ENCODE measurements around the gene LMO1.
A peak's percentile ranks its signal among the peaks of the same experiment; 100 is the strongest.

The LMO1 gene

DNA sequence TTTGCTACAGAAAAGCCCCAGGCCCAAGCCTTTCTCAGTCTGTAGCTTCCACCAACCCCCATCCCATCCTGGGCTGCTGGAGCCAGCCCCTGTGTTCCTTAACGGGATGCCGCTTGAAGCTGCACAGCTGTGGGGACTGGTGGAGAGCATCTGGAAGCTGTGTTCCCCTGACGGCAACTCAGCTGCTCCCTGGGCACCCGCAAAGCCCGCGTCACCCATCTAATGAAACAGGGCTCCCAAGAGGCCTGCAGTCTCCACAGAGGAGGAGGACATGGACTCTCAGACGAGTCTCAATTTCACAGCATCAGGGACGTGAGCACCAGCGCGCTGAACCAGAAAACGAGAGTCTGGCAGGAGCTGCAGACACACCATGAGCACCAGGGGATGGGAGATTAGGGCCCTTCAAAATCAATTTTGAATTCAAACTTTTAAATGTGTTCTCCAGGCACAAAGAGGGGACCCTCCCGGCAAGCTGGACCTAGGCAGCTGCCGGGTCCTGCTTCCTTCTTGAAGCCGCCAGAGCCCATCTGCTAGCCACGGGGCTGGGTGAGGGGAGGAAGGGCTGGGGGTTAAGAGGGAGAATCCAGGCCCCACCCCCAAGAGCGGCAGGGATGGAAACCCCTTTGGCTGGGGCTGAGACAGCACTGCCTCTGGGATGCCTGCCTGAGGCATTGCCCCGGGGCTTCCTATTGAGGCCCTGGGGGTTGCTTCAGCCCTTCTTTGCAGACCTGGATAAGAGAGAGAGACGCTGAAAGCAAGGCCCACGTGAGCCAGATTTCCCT is 21.0 kb downstream of the LMO1 start:
- no peak for DNase-seq (ENCODE audit: low spot score)

GRCh38 chr11:8242118-8242475 is 21.6 kb downstream of the LMO1 start:
- DNase-seq (ENCODE audit: low spot score), result no peak

DNA sequence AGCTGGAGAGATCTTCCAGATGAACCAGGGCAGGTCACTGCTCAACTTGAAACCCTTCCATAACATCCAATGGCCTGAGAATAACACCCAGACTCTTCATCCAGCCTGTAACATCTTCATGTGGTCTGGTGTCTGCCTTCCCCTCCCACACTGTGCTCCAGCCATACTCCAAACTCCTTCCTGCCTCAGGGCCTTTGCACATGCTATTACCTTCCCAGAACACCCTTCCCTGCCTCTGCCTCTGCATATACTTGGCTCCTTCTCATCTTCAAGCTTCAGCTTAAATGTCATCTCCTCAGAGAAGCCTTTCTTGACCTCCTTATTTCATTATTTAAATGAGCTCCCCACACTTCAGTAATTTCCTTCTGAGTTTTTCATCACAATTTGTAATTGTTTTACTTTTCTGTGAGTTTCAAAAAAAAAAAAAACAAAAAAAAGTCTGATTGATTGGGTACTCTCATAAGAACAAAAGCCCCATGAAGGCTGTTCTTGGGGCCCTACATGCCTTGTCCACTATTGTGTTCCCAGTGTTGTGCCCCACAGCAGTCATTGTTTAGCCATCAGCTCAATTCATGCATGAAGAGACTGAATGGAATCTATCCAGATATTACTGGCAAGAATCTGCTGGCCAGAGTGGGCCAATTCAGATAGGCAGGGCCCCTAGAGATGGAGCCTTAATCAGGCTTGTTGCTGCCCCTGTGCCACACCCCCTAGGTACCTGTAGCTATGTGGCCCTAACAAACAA is 22.1 kb downstream of the LMO1 start:
- no peak for DNase-seq (ENCODE audit: low spot score)

DNA sequence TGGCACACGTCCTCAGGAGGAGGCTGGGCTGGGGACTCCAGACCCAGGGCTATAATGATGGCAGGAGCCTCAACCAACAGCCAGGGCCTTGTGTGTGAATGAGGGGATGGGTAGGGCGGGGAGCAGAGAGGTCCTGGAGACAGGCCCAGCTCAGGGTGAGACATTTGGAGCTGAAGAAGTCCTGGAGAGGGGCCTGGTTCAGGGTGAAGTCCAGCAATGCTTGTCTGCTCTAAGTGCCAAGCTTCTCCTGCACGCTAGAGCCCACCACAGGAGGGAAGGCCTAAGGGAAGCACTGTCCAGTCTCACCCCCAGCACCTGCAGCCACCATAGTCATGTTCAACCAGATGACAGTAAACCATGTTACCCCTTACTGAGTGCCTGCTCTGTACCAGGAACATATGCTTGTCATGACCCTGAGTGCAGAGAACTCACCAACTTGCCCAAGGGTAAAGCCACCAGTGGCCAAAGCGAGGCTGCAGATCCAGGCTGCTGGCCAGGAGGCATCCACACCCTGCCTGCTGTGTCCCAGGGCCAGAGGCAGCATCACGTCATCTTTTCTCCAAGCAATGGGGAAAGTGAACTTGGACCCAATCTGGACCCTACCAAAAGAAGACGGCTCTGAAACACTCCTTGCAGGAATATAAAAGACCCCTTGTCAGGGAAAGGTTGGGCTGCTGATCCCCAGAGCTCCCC is 24.0 kb downstream of the LMO1 start:
- no peak for DNase-seq (ENCODE audit: low spot score)

DNA sequence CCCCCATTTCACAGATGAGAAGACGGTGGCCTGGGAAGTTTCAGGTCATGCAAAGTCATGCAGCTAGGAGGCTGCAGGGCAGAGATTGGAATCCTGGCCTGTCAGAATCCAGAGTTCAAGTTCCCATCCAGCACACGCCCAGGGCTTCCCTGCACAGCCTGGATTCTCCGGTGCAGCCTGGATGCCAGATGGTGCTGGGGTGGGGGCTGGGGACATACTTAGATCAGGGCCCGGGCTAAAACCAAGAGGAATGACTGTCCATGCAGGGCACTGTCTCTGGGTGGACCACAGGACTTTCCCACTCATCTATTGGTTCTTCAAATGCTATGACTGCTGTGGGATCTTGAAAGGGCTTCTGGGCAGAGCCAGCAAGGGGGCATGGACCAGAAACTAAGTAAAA is 24.6 kb downstream of the LMO1 start:
- no peak for DNase-seq (ENCODE audit: low spot score)

DNA sequence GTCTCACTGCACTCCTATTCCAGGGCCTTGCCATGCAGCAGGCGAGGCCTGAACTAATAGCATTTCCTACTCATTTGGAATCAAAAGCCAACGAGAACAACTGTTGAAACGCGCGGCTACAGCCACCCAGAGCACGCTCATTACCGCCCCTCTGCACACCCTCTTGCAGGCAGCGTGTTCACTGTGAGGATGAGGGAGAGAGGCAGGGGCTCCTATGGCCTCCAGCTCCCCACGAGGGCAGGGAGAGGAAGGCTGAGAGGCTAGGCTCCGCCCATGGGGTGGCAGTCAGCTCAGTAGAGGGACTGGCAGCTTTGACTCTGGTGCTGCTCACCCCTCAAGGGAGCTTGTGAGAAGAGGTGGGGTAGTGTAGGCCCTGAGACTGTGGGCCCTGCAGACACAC is 26.2 kb downstream of the LMO1 start:
- no peak for DNase-seq (ENCODE audit: low spot score)

DNA sequence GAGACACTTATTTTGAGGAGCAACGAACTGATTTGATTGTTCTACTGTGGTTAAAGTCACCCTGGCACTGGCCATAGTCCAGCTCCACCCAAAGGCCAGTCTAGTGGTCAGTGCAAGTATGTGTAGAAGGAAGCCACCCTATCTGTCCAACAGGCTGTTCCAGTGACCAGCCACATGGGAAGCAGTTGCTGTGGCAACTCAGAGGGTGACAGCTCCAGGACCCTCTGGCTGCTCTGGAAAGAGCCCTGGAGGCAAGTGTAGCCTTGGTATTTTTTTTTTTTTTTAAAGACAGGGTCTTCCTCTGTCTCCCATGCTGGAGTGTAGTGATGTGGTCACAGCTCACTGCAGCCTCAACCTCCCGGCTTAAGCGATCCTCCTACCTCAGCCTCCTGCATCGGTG is 27.8 kb downstream of the LMO1 start:
- DNase-seq (ENCODE audit: low spot score), result no peak

DNA sequence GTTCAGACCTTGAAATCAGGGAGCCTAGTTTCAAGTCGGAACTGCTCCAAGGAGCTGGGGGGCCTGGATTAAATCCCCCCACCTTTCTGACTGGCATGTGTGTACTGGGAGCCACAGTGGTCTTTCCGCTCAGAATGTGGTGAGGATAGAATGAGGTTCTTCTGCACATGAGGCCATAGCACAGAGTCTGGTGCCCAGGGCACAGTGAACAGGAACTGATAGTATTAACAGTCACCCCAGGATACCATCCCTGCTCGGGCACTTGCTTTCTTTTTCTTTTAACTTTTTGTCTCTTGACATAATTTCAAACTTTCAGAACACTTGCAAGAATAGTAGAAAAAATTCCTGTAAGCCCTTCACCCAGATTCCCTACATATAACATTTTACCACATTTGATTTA is 28.8 kb downstream of the LMO1 start:
- no peak for DNase-seq (ENCODE audit: low spot score)

- no peak for DNase-seq (ENCODE audit: low spot score)
Observed at GRCh38 chr11:8234425-8234821, 29.3 kb downstream of the LMO1 start.

DNA sequence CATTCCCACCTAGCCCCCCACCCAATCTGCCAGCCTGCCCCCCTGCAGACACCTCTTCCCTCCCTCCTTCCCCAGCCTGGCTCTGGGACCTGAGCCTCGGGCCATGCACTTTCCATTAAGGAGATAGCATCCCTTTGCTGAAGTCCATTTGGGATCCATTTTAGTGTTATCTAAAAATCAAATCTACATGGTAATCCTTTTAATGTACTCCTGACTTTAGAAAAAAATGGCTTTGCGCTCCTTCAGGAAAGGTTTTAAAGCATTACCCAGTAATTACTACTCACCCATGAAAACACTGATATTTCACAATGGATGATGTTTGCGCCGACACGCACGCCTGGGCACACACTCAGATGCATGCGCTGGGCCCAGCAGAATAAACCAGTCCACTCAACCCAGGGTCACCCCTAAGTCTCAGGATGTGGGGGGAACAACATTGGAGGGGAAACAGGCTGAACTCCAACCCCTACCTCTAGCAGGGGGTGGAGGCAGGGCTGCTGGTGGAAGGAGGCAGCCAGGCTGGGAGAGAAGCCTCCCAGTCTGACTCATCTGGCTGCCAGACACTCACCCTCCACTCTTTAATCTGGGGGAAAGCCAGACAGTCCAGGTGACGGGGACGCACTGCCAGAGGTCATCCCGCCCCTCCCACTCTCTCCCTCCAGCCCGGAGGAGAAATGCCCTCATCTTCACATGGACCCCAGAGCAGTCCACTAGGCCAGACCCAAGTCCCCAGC is 29.8 kb downstream of the LMO1 start:
- DNase-seq (ENCODE audit: low spot score), result peak; percentile 53

- DNase-seq (ENCODE audit: low spot score), result no peak
Observed at GRCh38 chr11:8232849-8233606, 30.6 kb downstream of the LMO1 start.

- DNase-seq (ENCODE audit: low spot score), result no peak
Observed at GRCh38 chr11:8232414-8232813, 31.3 kb downstream of the LMO1 start.

DNA sequence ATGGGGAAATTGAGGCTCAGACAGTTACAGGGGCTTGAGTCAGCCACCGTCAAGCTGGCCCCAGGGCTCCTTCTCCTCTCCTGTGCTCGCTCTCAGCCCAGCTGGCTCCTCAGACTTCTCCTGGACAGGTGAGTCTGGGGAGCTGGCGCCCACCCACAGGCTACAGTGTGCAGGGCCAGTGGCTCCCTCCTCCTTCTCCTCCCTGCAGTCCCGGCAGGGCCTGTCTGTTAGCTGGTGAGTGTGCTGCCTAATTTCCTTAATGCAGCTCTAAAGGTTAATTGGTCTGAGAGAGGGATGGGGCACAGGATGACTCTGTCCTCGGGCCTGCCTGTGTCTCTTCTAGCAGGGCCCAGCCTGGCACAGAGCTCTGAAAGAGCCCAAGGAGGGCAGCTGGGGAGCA is 31.7 kb downstream of the LMO1 start:
- no peak for DNase-seq (ENCODE audit: low spot score)

- DNase-seq (ENCODE audit: low spot score), result no peak
Observed at GRCh38 chr11:8230921-8231847, 32.5 kb downstream of the LMO1 start.

DNA sequence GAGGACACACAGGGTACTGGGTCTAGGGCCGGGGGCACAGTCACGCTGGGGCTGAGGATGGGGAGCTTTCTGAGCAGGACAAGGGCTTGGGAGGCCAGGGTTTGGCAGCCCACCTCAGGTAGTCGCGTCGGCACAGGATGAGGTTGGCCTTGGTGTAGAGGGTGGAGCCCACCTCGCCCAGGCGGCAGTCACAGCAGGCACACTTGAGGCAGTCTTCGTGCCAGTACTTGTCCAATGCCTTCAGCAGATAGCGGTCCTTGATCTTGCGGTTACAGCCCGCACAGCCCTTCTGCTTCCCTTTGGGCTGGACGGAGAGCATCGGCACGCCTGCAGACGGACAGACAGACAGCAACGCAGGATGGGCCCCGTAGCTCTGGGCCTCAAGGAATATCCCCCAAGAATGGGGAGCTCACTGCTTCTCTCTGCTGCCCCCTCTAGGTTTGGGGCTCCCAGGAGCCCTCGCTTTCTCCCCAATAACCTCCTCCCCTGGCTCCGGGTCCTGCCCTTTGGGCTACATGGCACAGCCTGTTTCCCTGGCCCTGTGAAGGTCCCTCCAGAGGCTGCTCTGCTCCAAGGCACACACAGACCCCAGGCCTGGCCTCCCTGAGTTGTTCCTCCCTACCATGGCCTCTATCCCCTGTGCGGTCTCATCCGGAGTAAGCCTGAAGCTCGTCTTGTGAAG is 33.4 kb downstream of the LMO1 start:
- DNase-seq (ENCODE audit: low spot score), result no peak

DNA sequence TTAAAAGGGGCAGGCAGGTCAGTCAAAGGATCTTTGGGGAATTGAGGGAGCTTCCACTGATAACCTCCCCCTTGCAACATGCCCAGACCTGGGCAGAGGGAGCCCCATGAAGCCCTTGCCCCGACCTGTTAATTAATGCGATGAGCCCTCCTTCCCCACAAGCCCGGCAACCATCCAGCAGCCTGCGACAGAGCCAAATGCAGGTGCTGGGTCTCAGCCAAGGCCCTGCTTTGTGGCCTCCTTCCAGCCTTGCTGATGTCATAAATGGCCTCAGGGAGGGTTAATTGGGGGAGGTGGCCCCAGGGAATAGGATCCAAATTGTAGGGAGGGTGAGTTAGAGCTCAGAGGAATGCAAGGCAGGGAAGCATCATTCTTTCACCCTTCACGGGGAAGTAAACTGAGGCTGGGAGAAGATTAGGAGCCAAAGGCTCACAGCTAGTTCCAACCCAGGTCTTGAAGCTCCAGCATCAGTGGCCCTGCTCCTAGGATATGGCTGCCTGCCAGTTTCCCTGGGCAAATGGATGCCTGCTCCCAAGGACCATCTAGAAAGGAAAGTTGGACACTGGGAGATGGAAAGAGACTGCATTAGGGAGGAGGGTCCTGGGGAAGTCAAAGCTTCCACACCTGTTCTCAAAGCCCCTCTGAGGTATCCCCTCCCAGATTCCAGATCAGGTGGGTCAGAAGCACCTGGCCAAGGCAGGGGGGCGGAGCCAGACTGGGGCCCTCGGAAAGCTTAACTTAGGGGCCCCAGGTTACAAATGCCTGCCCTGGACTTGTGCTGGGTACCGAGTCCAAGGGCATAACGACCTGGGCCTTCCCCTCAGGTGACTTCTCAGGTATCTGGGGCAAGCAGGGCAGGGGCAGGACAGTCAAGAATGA is 34.1 kb downstream of the LMO1 start:
- no peak for DNase-seq (ENCODE audit: low spot score)

DNA sequence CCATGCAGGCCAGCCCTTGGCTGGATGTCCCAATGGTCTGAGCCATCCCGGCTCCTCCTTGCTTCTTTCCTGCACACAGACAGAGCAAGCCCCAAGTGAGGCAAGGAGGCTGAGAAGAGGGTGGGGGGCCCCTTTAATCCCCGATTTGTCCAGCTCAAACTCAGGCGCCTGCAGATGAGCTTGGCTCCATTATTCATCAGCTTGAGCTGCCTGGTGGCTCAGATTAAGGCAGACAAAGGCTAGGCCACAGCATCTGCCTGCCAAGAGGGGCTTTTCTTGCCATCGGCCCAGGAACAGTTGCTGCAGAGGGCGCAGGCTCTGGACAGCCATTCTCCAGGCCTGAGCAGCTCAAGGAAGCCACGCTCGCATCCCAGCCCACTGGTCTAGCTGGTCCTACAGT is 35.4 kb downstream of the LMO1 start:
- DNase-seq (ENCODE audit: low spot score), result no peak

DNA sequence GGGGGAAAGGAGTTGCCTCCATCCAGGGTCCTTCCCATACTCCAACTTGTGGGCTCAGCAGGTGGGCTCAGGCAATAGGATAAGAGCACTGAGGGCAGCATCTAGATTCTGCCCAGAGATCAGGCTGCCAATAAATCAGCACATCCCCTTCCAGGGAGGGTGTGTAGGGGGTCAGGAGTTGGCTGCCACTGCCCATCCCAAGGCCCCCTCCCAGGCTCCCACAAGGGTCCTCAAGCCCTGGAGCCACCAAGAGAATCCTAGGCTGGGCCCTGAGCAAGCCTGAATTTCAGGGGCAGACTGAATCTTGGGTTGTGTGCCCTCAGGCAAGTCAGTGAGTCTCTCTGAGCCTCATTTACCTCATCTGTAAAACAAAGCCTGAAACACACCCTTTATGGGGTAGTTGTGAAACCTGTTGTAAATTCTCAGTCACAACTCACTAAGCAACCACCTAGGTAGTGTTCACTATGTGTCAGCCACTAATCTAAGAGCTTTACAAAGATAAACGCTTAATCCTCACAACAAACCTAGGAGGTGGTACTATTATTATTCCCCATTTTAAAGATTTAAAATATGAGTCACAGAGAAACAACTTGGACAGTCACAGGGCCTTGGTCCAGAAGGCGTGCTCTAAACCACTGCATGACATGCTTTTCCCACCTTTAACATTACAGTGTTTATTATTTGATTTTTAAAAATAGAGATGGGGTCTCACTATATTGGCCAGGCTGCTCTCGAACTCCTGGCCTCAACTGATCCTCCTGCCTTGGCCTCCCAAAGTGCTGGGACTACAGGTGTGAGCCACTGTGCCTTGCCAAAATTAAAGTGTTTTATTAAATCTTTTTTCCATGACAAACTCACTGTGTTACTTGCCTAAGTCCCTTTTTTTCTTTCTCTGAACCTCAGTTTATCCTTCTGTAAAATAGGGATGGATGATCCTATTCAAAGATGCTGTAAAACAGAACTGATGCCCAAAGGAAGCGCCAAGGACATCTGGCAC is 36.2 kb downstream of the LMO1 start:
- peak; percentile 41 for DNase-seq (ENCODE audit: low spot score)
